ENCODE measurements around the gene SERGEF.

DNA sequence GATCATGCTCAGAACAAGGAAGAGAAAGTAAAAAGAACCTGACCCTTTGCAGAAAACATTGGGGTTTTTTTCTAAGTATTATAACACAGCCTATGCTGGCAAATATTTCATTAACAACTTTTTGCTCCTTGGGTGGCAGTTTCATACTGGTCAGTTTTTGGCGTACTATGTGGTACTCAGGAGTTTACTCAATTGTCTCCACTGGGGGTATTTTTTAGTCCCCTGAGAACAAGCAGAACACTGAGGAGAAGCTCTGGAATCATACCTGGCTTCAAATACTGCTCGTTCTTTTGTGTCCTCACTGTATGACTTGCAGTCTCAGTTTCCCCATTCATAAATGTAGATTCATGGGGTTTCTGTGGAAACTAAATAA is 90.4 kb downstream of the SERGEF start:
- TF ChIP-seq, protein P1, sequence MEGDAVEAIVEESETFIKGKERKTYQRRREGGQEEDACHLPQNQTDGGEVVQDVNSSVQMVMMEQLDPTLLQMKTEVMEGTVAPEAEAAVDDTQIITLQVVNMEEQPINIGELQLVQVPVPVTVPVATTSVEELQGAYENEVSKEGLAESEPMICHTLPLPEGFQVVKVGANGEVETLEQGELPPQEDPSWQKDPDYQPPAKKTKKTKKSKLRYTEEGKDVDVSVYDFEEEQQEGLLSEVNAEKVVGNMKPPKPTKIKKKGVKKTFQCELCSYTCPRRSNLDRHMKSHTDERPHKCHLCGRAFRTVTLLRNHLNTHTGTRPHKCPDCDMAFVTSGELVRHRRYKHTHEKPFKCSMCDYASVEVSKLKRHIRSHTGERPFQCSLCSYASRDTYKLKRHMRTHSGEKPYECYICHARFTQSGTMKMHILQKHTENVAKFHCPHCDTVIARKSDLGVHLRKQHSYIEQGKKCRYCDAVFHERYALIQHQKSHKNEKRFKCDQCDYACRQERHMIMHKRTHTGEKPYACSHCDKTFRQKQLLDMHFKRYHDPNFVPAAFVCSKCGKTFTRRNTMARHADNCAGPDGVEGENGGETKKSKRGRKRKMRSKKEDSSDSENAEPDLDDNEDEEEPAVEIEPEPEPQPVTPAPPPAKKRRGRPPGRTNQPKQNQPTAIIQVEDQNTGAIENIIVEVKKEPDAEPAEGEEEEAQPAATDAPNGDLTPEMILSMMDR (IDR thresholded peaks at IDR 0.05; ENCODE audit: insufficient read depth, low read length): no peak
- TF ChIP-seq POLR2AphosphoS5 (IDR thresholded peaks at IDR 0.05; ENCODE audit: low read depth) (no peak), GABPA (IDR thresholded peaks at IDR 0.05; ENCODE audit: low read depth) (no peak)
- TF ChIP-seq, protein P2, sequence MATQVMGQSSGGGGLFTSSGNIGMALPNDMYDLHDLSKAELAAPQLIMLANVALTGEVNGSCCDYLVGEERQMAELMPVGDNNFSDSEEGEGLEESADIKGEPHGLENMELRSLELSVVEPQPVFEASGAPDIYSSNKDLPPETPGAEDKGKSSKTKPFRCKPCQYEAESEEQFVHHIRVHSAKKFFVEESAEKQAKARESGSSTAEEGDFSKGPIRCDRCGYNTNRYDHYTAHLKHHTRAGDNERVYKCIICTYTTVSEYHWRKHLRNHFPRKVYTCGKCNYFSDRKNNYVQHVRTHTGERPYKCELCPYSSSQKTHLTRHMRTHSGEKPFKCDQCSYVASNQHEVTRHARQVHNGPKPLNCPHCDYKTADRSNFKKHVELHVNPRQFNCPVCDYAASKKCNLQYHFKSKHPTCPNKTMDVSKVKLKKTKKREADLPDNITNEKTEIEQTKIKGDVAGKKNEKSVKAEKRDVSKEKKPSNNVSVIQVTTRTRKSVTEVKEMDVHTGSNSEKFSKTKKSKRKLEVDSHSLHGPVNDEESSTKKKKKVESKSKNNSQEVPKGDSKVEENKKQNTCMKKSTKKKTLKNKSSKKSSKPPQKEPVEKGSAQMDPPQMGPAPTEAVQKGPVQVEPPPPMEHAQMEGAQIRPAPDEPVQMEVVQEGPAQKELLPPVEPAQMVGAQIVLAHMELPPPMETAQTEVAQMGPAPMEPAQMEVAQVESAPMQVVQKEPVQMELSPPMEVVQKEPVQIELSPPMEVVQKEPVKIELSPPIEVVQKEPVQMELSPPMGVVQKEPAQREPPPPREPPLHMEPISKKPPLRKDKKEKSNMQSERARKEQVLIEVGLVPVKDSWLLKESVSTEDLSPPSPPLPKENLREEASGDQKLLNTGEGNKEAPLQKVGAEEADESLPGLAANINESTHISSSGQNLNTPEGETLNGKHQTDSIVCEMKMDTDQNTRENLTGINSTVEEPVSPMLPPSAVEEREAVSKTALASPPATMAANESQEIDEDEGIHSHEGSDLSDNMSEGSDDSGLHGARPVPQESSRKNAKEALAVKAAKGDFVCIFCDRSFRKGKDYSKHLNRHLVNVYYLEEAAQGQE (IDR thresholded peaks at IDR 0.05; ENCODE audit: insufficient replicate concordance, low read depth): no peak

All from HL-60 (cell line).